ENCODE measurements around the gene WDR55.

The WDR55 gene

GRCh38 chr5:140674629-140675028 lies 9.9 kb downstream of the WDR55 start:
- Histone ChIP-seq H3K9ac (ENCODE audit: low read depth, low read length, poor library complexity) (no peak overlapping the region), H3K14ac (ENCODE audit: low read length) (no peak overlapping the region), H3K27me3 (ENCODE audit: control insufficient read depth in 3 of 3, insufficient read depth in 3 of 3, low read depth in 1 of 3, low read length in 3 of 3) (no peaks in the 10 kb centered on the region), H2AFZ (ENCODE audit: low read length) (no peak overlapping the region), H3K27ac (replicated peaks; ENCODE audit: low read length) (no peak overlapping the region), H3K9me3 (replicated peaks in 1 of 2; ENCODE audit: control insufficient read depth in 2 of 2, insufficient read depth in 1 of 2, low read depth in 1 of 2, low read length in 2 of 2) (no peaks in the 10 kb centered on the region), H2AK5ac (ENCODE audit: low read depth, low read length) (no peak overlapping the region), H3K23ac (ENCODE audit: low read depth, low read length, poor library complexity) (no peak overlapping the region), H3K36me3 (replicated peaks in 1 of 2; ENCODE audit: control insufficient read depth in 2 of 2, insufficient read depth in 2 of 2, low read length in 2 of 2) (peaks cover 44 to 90% of the 10 kb centered on the region in 2 donors), H2BK12ac (ENCODE audit: low read length) (no peak overlapping the region), H2BK5ac (ENCODE audit: low read length) (no peak overlapping the region), H3K18ac (ENCODE audit: low read length) (no peak overlapping the region), H3K4ac (ENCODE audit: low read length) (no peak overlapping the region), H3K4me3 (ENCODE audit: low read length in 2 of 2) (no peak overlapping the region), H2BK15ac (ENCODE audit: low read length) (no peak overlapping the region), H3K79me1 (ENCODE audit: low read depth, low read length) (no peaks in the 10 kb centered on the region), H2BK120ac (ENCODE audit: low read depth, low read length) (no peak overlapping the region), H3K4me2 (ENCODE audit: insufficient read depth, low read length, poor library complexity, severe bottlenecking) (no peak overlapping the region), H3K4me1 (ENCODE audit: control insufficient read depth in 2 of 2, insufficient read depth in 1 of 2, low read depth in 1 of 2, low read length in 2 of 2) (no peaks in the 10 kb centered on the region), H4K8ac (ENCODE audit: low read depth, low read length) (no peak overlapping the region), H4K91ac (ENCODE audit: low read depth, low read length, poor library complexity) (no peak overlapping the region)
- no peak for DNase-seq (ENCODE audit: low spot score)
- WGBS, 2 donors (ENCODE audit: extremely low coverage in 2 of 2, insufficient read length in 2 of 2, insufficient replicate concordance in 1 of 2): no CpG with 5 or more reads among the region's 4 CpGs

DNA sequence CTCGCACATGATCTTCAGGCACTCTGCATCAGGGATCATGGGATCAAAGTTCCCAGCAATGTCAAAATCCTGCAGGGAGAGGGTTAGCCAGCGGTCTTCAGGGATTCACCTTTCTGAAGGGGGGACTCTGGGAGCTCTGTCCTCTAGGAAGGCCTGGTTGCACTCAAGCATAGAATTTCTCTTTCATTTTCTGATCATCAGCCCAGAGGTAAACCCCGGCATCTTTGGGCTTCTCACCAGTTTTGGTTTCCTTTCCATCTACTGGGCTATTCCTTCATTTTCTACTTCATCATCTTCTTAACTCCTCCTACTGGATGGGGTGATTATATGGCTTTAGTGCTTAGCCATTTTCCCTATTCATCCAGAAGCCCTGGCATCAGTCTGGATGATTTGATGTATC lies 13.2 kb downstream of the WDR55 start:
- Histone ChIP-seq H3K79me1 (ENCODE audit: low read depth, low read length) (no peaks in the 10 kb centered on the region), H3K27me3 (ENCODE audit: control insufficient read depth in 3 of 3, insufficient read depth in 3 of 3, low read depth in 1 of 3, low read length in 3 of 3) (no peaks in the 10 kb centered on the region), H3K4ac (ENCODE audit: low read length) (no peak overlapping the region), H3K36me3 (replicated peaks in 1 of 2; ENCODE audit: control insufficient read depth in 2 of 2, insufficient read depth in 2 of 2, low read length in 2 of 2) (peaks cover 44 to 93% of the 10 kb centered on the region in 2 donors), H4K8ac (ENCODE audit: low read depth, low read length) (no peak overlapping the region), H3K27ac (replicated peaks; ENCODE audit: low read length) (no peak overlapping the region), H3K18ac (ENCODE audit: low read length) (no peak overlapping the region), H3K4me1 (ENCODE audit: control insufficient read depth in 2 of 2, insufficient read depth in 1 of 2, low read depth in 1 of 2, low read length in 2 of 2) (no peaks in the 10 kb centered on the region), H3K4me2 (ENCODE audit: insufficient read depth, low read length, poor library complexity, severe bottlenecking) (no peak overlapping the region), H3K4me3 (ENCODE audit: low read length in 2 of 2) (no peak overlapping the region), H2AFZ (ENCODE audit: low read length) (no peak overlapping the region), H2BK12ac (ENCODE audit: low read length) (no peak overlapping the region), H3K9ac (ENCODE audit: low read depth, low read length, poor library complexity) (no peak overlapping the region), H2BK5ac (ENCODE audit: low read length) (no peak overlapping the region), H3K23ac (ENCODE audit: low read depth, low read length, poor library complexity) (no peak overlapping the region), H3K14ac (ENCODE audit: low read length) (no peak overlapping the region), H2AK5ac (ENCODE audit: low read depth, low read length) (no peak overlapping the region), H2BK120ac (ENCODE audit: low read depth, low read length) (no peak overlapping the region), H3K9me3 (replicated peaks in 1 of 2; ENCODE audit: control insufficient read depth in 2 of 2, insufficient read depth in 1 of 2, low read depth in 1 of 2, low read length in 2 of 2) (no peaks in the 10 kb centered on the region), H2BK15ac (ENCODE audit: low read length) (no peak overlapping the region), H4K91ac (ENCODE audit: low read depth, low read length, poor library complexity) (no peak overlapping the region)
- DNase-seq (ENCODE audit: low spot score): no peak
- WGBS, 2 donors (ENCODE audit: extremely low coverage in 2 of 2, insufficient read length in 2 of 2, insufficient replicate concordance in 1 of 2): no CpG with 5 or more reads among the region's 3 CpGs

- no peak for DNase-seq (ENCODE audit: low spot score)
Observed at GRCh38 chr5:140678993-140679392, 14.3 kb downstream of the WDR55 start.

DNA sequence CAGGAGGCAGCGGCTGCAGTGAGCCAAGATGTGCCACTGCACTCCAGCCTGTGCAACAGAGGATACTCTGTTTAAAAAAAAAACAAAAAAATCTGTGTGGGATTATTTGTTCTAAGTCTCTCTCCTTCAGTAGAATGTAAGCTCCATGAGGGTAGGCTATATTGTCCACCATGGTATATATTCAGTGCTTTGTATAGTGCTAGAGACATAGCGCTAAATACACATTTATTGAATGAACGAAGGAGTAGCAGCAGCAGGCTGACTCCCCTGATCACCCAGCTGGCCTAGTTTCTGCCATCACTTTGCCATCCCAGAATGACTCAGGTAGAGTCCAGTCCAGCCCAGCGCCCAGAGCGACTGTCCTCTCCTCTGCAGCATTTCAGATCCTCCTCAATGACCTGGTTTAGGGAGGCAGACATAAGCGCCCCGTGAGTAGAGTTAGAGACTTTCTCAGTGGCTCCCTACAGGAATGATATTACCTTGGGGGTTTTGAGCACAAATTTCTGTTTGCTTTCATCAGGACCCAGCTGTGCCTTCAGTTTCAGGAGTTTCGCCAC lies 25.8 kb downstream of the WDR55 start:
- Histone ChIP-seq H3K4me3 (ENCODE audit: low read length in 2 of 2) (peak overlapping the region; percentile 64 to 94), H4K8ac (ENCODE audit: low read depth, low read length) (no peak overlapping the region), H3K27ac (replicated peaks; ENCODE audit: low read length) (peak overlapping the region; percentile 73), H2AFZ (ENCODE audit: low read length) (peak overlapping the region; percentile 86), H3K9me3 (replicated peaks in 1 of 2; ENCODE audit: control insufficient read depth in 2 of 2, insufficient read depth in 1 of 2, low read depth in 1 of 2, low read length in 2 of 2) (no peaks in the 10 kb centered on the region), H3K14ac (ENCODE audit: low read length) (no peak overlapping the region), H4K91ac (ENCODE audit: low read depth, low read length, poor library complexity) (no peak overlapping the region), H3K9ac (ENCODE audit: low read depth, low read length, poor library complexity) (peak overlapping the region; percentile 96), H2BK5ac (ENCODE audit: low read length) (no peak overlapping the region), H3K4me2 (ENCODE audit: insufficient read depth, low read length, poor library complexity, severe bottlenecking) (peak overlapping the region; percentile 73), H2BK12ac (ENCODE audit: low read length) (no peak overlapping the region), H3K27me3 (ENCODE audit: control insufficient read depth in 3 of 3, insufficient read depth in 3 of 3, low read depth in 1 of 3, low read length in 3 of 3) (no peaks in the 10 kb centered on the region), H3K18ac (ENCODE audit: low read length) (no peak overlapping the region), H3K79me1 (ENCODE audit: low read depth, low read length) (no peaks in the 10 kb centered on the region), H3K36me3 (replicated peaks in 1 of 2; ENCODE audit: control insufficient read depth in 2 of 2, insufficient read depth in 2 of 2, low read length in 2 of 2) (peaks cover 12 to 59% of the 10 kb centered on the region in 2 donors), H2AK5ac (ENCODE audit: low read depth, low read length) (no peak overlapping the region), H3K4ac (ENCODE audit: low read length) (no peak overlapping the region), H3K23ac (ENCODE audit: low read depth, low read length, poor library complexity) (no peak overlapping the region), H2BK15ac (ENCODE audit: low read length) (no peak overlapping the region), H2BK120ac (ENCODE audit: low read depth, low read length) (no peak overlapping the region), H3K4me1 (ENCODE audit: control insufficient read depth in 2 of 2, insufficient read depth in 1 of 2, low read depth in 1 of 2, low read length in 2 of 2) (peaks cover 2 to 4% of the 10 kb centered on the region in 2 donors)
- DNase-seq (ENCODE audit: low spot score): no peak
- no CpG with 5 or more reads among the region's 8 CpGs for WGBS, 2 donors (ENCODE audit: extremely low coverage in 2 of 2, insufficient read length in 2 of 2, insufficient replicate concordance in 1 of 2)

More at GRCh38 chr5:140678993-140679392, 14.3 kb downstream of the WDR55 start:
- Histone ChIP-seq H2BK120ac (ENCODE audit: low read depth, low read length) (no peak overlapping the region), H3K9ac (ENCODE audit: low read depth, low read length, poor library complexity) (no peak overlapping the region), H3K9me3 (replicated peaks in 1 of 2; ENCODE audit: control insufficient read depth in 2 of 2, insufficient read depth in 1 of 2, low read depth in 1 of 2, low read length in 2 of 2) (no peaks in the 10 kb centered on the region), H3K4me2 (ENCODE audit: insufficient read depth, low read length, poor library complexity, severe bottlenecking) (no peak overlapping the region), H2BK15ac (ENCODE audit: low read length) (no peak overlapping the region), H3K4me1 (ENCODE audit: control insufficient read depth in 2 of 2, insufficient read depth in 1 of 2, low read depth in 1 of 2, low read length in 2 of 2) (no peaks in the 10 kb centered on the region), H2BK5ac (ENCODE audit: low read length) (no peak overlapping the region), H3K18ac (ENCODE audit: low read length) (no peak overlapping the region), H3K36me3 (replicated peaks in 1 of 2; ENCODE audit: control insufficient read depth in 2 of 2, insufficient read depth in 2 of 2, low read length in 2 of 2) (peaks cover 41 to 91% of the 10 kb centered on the region in 2 donors), H4K91ac (ENCODE audit: low read depth, low read length, poor library complexity) (no peak overlapping the region), H3K14ac (ENCODE audit: low read length) (no peak overlapping the region), H3K27ac (replicated peaks; ENCODE audit: low read length) (no peak overlapping the region), H2AFZ (ENCODE audit: low read length) (no peak overlapping the region), H3K27me3 (ENCODE audit: control insufficient read depth in 3 of 3, insufficient read depth in 3 of 3, low read depth in 1 of 3, low read length in 3 of 3) (no peaks in the 10 kb centered on the region), H3K4me3 (ENCODE audit: low read length in 2 of 2) (no peak overlapping the region), H3K79me1 (ENCODE audit: low read depth, low read length) (no peaks in the 10 kb centered on the region), H3K4ac (ENCODE audit: low read length) (no peak overlapping the region), H3K23ac (ENCODE audit: low read depth, low read length, poor library complexity) (no peak overlapping the region), H2AK5ac (ENCODE audit: low read depth, low read length) (no peak overlapping the region), H2BK12ac (ENCODE audit: low read length) (no peak overlapping the region), H4K8ac (ENCODE audit: low read depth, low read length) (no peak overlapping the region)
- no CpG with 5 or more reads among the region's 7 CpGs for WGBS, 2 donors (ENCODE audit: extremely low coverage in 2 of 2, insufficient read length in 2 of 2, insufficient replicate concordance in 1 of 2)
